ENCODE measurements around the gene KPNA2.
"Not testable (repeated sequence)": the region's sequence is repeated elsewhere in the genome, so short reads cannot be mapped to it uniquely, and the experiment has no call there.

Gene KPNA2

GRCh38 chr17:68068512-68068911 is 33.0 kb downstream of the KPNA2 start:
- not testable (repeated sequence) for H3K36me3 ChIP-seq (ENCODE audit: control insufficient read depth in 1 of 2, insufficient read depth in 2 of 2, low read length in 2 of 2); H3K9me3 ChIP-seq (ENCODE audit: control insufficient read depth in 1 of 2, low read length in 2 of 2); H3K27ac ChIP-seq (ENCODE audit: low read length); H3K4me1 ChIP-seq (ENCODE audit: control insufficient read depth in 1 of 2, insufficient read depth in 2 of 2, low read length in 2 of 2); H3K4me3 ChIP-seq (ENCODE audit: low read depth in 1 of 2, low read length in 2 of 2); H3K27me3 ChIP-seq (ENCODE audit: low read depth, low read length)

- not testable (repeated sequence) for H3K4me1 ChIP-seq (ENCODE audit: control insufficient read depth in 1 of 2, insufficient read depth in 2 of 2, low read length in 2 of 2); H3K4me3 ChIP-seq (ENCODE audit: low read depth in 1 of 2, low read length in 2 of 2); H3K27ac ChIP-seq (ENCODE audit: low read length); H3K9me3 ChIP-seq (ENCODE audit: control insufficient read depth in 1 of 2, low read length in 2 of 2); H3K27me3 ChIP-seq (ENCODE audit: low read depth, low read length); H3K36me3 ChIP-seq (ENCODE audit: control insufficient read depth in 1 of 2, insufficient read depth in 2 of 2, low read length in 2 of 2)
Measured at GRCh38 chr17:68070582-68071444, 35.3 kb downstream of the KPNA2 start.

DNA sequence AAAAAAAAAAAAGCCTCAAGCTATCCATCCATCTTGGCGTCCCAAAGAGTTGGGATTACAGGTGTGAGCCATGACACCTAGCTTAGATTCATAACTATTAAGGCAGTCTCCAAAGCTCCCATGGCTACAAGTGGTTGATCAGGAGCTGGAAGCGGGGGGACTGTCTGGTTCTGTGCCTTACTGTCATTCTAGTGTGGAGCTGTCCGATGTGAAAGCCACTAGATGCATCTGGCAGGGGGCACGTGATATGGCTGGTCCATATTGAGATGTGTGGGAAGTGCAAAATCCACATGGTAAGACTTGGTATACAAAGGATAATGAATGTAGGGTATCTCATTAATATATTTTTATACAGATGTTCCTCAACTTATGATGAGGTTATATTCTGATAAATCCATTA is 38.7 kb downstream of the KPNA2 start:
- H3K4me1 ChIP-seq (ENCODE audit: control insufficient read depth in 1 of 2, insufficient read depth in 2 of 2, low read length in 2 of 2), result no peaks in the 10 kb centered on the region
- no peak overlapping the region for H3K4me3 ChIP-seq (ENCODE audit: low read depth in 1 of 2, low read length in 2 of 2)
- H3K27ac ChIP-seq (ENCODE audit: low read length), result no peak overlapping the region
- no peaks in the 10 kb centered on the region for H3K27me3 ChIP-seq (ENCODE audit: low read depth, low read length)
- no peaks in the 10 kb centered on the region for H3K9me3 ChIP-seq (ENCODE audit: control insufficient read depth in 1 of 2, low read length in 2 of 2)
- no peaks in the 10 kb centered on the region for H3K36me3 ChIP-seq (ENCODE audit: control insufficient read depth in 1 of 2, insufficient read depth in 2 of 2, low read length in 2 of 2)

DNA sequence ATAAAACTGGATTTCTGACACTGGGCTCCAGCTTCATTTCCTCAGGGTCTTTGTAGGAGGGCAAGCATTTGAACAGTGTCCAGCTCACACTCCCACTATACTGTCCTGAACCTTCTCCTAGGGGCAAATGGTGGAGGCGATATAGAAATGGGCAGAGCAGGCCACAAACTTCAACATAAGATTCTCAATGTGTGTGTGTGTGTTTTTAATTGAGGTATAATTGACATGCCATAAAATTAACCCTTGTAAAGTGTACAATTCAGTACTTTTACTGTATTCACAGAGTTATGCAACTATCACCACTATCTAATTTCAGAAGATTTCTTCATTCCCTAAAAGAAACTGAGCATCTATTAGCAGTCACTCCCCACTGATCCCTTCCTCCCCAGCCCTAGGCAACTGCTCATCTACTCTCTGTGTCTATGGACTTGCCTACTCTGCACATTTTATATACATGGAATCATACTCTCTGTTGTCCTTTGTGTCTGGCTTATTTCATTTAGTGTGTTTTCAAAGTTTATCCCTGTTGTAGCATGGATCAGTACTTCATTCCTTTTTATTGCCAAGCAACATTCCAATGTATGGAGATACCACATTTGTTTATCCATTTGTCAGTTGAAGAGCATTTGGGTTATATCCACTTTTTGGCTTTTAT is 40.5 kb downstream of the KPNA2 start:
- H3K27ac ChIP-seq (ENCODE audit: low read length); H3K4me3 ChIP-seq (ENCODE audit: low read depth in 1 of 2, low read length in 2 of 2); H3K4me1 ChIP-seq (ENCODE audit: control insufficient read depth in 1 of 2, insufficient read depth in 2 of 2, low read length in 2 of 2); H3K36me3 ChIP-seq (ENCODE audit: control insufficient read depth in 1 of 2, insufficient read depth in 2 of 2, low read length in 2 of 2); H3K27me3 ChIP-seq (ENCODE audit: low read depth, low read length); H3K9me3 ChIP-seq (ENCODE audit: control insufficient read depth in 1 of 2, low read length in 2 of 2): not testable (repeated sequence)

DNA sequence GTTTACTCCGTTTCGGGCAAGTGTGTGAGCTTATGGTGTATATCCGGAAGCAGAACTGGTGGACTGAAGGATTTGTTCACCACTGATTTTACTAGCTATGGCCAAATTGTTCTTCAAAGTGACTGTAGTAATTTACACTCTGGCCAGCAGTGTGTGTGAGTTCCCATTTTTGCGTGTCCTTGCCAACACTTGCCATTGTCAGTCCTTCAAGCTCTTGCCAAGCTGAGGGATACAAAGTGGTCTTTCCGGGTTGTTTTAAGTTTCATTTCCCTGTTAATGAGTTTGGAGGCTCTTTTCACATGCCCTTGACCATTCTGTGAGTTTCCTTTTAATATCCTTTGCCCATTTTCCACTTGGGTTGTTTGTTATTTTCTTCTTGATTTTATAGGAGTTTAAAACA is 42.0 kb downstream of the KPNA2 start:
- H3K9me3 ChIP-seq (ENCODE audit: control insufficient read depth in 1 of 2, low read length in 2 of 2); H3K4me1 ChIP-seq (ENCODE audit: control insufficient read depth in 1 of 2, insufficient read depth in 2 of 2, low read length in 2 of 2); H3K27ac ChIP-seq (ENCODE audit: low read length); H3K27me3 ChIP-seq (ENCODE audit: low read depth, low read length); H3K4me3 ChIP-seq (ENCODE audit: low read depth in 1 of 2, low read length in 2 of 2); H3K36me3 ChIP-seq (ENCODE audit: control insufficient read depth in 1 of 2, insufficient read depth in 2 of 2, low read length in 2 of 2): not testable (repeated sequence)

DNA sequence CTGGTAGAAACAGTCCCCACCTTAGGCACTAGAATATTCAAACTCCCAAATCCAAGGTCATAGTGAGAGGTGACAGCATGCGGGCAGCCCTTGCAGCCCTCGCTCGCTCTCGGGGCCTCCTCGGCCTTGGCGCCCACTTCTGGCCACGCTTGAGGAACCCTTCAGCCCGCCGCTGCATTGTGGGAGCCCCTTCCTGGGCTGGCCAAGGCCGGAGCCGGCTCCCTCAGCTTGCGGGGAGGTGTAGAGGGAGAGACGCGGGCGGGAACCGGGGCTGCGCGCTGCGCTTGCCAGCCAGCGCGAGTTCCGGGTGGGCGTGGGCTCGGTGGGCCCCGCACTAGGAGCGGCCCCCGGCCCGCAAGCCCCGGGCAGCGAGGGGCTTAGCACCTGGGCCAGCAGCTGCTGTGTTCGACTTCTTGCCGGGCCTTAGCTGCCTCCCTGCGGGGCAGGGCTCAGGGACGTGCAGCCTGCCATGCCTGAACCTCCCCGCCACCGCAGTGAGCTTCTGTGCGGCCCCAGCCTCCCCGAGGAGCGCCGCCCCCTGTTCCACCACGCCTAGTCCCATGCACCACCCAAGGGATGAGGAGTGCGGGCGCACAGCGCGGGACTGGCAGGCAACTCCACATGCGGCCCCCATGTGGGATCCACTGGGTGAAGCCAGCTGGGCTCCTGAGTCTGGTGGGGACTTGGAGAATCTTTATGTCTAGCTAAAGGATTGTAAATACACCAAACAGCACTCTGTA is 45.0 kb downstream of the KPNA2 start:
- no peaks in the 10 kb centered on the region for H3K27me3 ChIP-seq (ENCODE audit: low read depth, low read length)
- H3K4me3 ChIP-seq (ENCODE audit: low read depth in 1 of 2, low read length in 2 of 2), result no peak overlapping the region
- H3K36me3 ChIP-seq (ENCODE audit: control insufficient read depth in 1 of 2, insufficient read depth in 2 of 2, low read length in 2 of 2), result no peaks in the 10 kb centered on the region
- H3K9me3 ChIP-seq (ENCODE audit: control insufficient read depth in 1 of 2, low read length in 2 of 2), result no peaks in the 10 kb centered on the region
- no peak overlapping the region for H3K27ac ChIP-seq (ENCODE audit: low read length)
- H3K4me1 ChIP-seq (ENCODE audit: control insufficient read depth in 1 of 2, insufficient read depth in 2 of 2, low read length in 2 of 2), result no peaks in the 10 kb centered on the region

- not testable (repeated sequence) for H3K4me3 ChIP-seq (ENCODE audit: low read depth in 1 of 2, low read length in 2 of 2); H3K9me3 ChIP-seq (ENCODE audit: control insufficient read depth in 1 of 2, low read length in 2 of 2); H3K27ac ChIP-seq (ENCODE audit: low read length); H3K27me3 ChIP-seq (ENCODE audit: low read depth, low read length); H3K36me3 ChIP-seq (ENCODE audit: control insufficient read depth in 1 of 2, insufficient read depth in 2 of 2, low read length in 2 of 2); H3K4me1 ChIP-seq (ENCODE audit: control insufficient read depth in 1 of 2, insufficient read depth in 2 of 2, low read length in 2 of 2)
Measured at GRCh38 chr17:68081305-68082265, 46.0 kb downstream of the KPNA2 start.

DNA sequence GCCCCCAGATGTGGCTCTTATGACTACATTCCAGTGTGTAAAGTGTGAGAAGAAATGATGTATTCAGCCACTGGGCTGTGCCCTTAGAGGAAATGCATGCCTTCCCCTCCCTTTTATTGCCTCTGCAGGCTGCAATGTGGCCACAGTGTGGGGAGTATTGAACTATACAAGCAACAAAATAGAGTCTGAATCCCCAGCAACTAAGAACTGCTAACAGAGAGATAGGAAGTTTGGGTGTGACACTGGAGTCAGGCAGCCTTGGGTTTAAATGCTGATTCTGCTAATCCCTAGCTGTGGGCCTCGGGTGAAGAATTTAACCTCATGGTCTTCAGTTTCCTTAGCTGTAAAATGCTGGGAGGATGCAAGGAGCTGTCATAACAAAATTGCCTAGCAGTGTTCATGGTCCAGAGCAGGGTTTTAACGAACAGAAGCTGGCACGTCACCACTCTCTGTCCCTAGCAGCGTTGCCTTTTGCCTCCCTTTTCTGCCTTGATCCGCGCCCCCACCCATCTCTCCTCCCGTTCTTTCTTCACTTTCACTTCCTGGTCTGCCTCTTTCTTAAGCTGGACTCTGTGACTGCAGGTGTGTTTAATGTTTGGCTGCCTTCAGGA is 50.3 kb downstream of the KPNA2 start:
- Histone ChIP-seq H3K4me3 (ENCODE audit: low read depth in 1 of 2, low read length in 2 of 2) (peak overlapping the region in 1 of 2 donors; percentile 9), H3K27me3 (ENCODE audit: low read depth, low read length) (no peaks in the 10 kb centered on the region), H3K9me3 (ENCODE audit: control insufficient read depth in 1 of 2, low read length in 2 of 2) (no peaks in the 10 kb centered on the region), H3K4me1 (ENCODE audit: control insufficient read depth in 1 of 2, insufficient read depth in 2 of 2, low read length in 2 of 2) (no peaks in the 10 kb centered on the region), H3K36me3 (ENCODE audit: control insufficient read depth in 1 of 2, insufficient read depth in 2 of 2, low read length in 2 of 2) (no peaks in the 10 kb centered on the region), H3K27ac (ENCODE audit: low read length) (peak overlapping the region; percentile 54)

- H3K36me3 ChIP-seq (ENCODE audit: control insufficient read depth in 1 of 2, insufficient read depth in 2 of 2, low read length in 2 of 2); H3K4me3 ChIP-seq (ENCODE audit: low read depth in 1 of 2, low read length in 2 of 2); H3K4me1 ChIP-seq (ENCODE audit: control insufficient read depth in 1 of 2, insufficient read depth in 2 of 2, low read length in 2 of 2); H3K27ac ChIP-seq (ENCODE audit: low read length); H3K27me3 ChIP-seq (ENCODE audit: low read depth, low read length); H3K9me3 ChIP-seq (ENCODE audit: control insufficient read depth in 1 of 2, low read length in 2 of 2): not testable (repeated sequence)
Measured at GRCh38 chr17:68086666-68087065, 51.1 kb downstream of the KPNA2 start.

- H3K27ac ChIP-seq (ENCODE audit: low read length); H3K4me3 ChIP-seq (ENCODE audit: low read depth in 1 of 2, low read length in 2 of 2); H3K36me3 ChIP-seq (ENCODE audit: control insufficient read depth in 1 of 2, insufficient read depth in 2 of 2, low read length in 2 of 2); H3K27me3 ChIP-seq (ENCODE audit: low read depth, low read length); H3K9me3 ChIP-seq (ENCODE audit: control insufficient read depth in 1 of 2, low read length in 2 of 2); H3K4me1 ChIP-seq (ENCODE audit: control insufficient read depth in 1 of 2, insufficient read depth in 2 of 2, low read length in 2 of 2): not testable (repeated sequence)
Measured at GRCh38 chr17:68087131-68087623, 51.6 kb downstream of the KPNA2 start.

Data from muscle layer of duodenum (tissue), 2 donors.